GM19099 (cell line): ENCODE measurements around the gene DZIP1L.

ENCODE experiments used
- POLR2A ChIP-seq: IDR thresholded peaks from 3 replicates; pipeline ENCODE4 v1.6.1; 2011; ENCODE audit warnings: low read depth; ENCODE audit not compliant: insufficient read length; ENCODE audit errors: extremely low read depth

Gene DZIP1L

GRCh38 chr3:138125548-138126221 is 10.3 kb upstream of the DZIP1L start:
- no peak for TF ChIP-seq POLR2A

- TF ChIP-seq POLR2A: no peak
Observed at GRCh38 chr3:138124706-138125355, 9.4 kb upstream of the DZIP1L start.

GRCh38 chr3:138124188-138124587 is 8.8 kb upstream of the DZIP1L start:
- no peak for TF ChIP-seq POLR2A

- no peak for TF ChIP-seq POLR2A
Observed at GRCh38 chr3:138119423-138119766, 4.0 kb upstream of the DZIP1L start.

- TF ChIP-seq POLR2A: no peak
Observed at GRCh38 chr3:138118612-138119422, 3.4 kb upstream of the DZIP1L start.

- TF ChIP-seq POLR2A: no peak
Observed at GRCh38 chr3:138114431-138114918, 933 bp downstream of the DZIP1L start.

GRCh38 chr3:138113326-138113725 is 2.1 kb downstream of the DZIP1L start:
- TF ChIP-seq POLR2A: no peak

- TF ChIP-seq POLR2A: no peak
Observed at GRCh38 chr3:138112362-138112761, 3.0 kb downstream of the DZIP1L start.

GRCh38 chr3:138105598-138105997 is 9.8 kb downstream of the DZIP1L start:
- TF ChIP-seq POLR2A: no peak

- TF ChIP-seq POLR2A: no peak
Observed at GRCh38 chr3:138103466-138103865, 11.9 kb downstream of the DZIP1L start.

- no peak for TF ChIP-seq POLR2A
Observed at GRCh38 chr3:138099417-138099816, 16.0 kb downstream of the DZIP1L start.

- no peak for TF ChIP-seq POLR2A
Observed at GRCh38 chr3:138097192-138098172, 17.9 kb downstream of the DZIP1L start.

GRCh38 chr3:138093721-138094120 is 21.7 kb downstream of the DZIP1L start:
- TF ChIP-seq POLR2A: no peak

GRCh38 chr3:138092023-138092422 is 23.4 kb downstream of the DZIP1L start:
- no peak for TF ChIP-seq POLR2A

- TF ChIP-seq POLR2A: no peak
Observed at GRCh38 chr3:138089091-138089490, 26.3 kb downstream of the DZIP1L start.

- TF ChIP-seq POLR2A: no peak
Observed at GRCh38 chr3:138084196-138084595, 31.2 kb downstream of the DZIP1L start.
